ENCODE results near the gene ANKRD31.

ANKRD31 gene

GRCh38 chr5:75021219-75021618 is 215.5 kb downstream of the ANKRD31 start:
- TF ChIP-seq GLIS3 (CRISPR knock-in tag; IDR thresholded peaks at IDR 0.05) (no peak), PATZ1 (CRISPR knock-in tag; IDR thresholded peaks at IDR 0.05; ENCODE audit: borderline replicate concordance) (no peak), PPARA (CRISPR knock-in tag; IDR thresholded peaks at IDR 0.05; ENCODE audit: borderline replicate concordance) (no peak), OSR1 (CRISPR knock-in tag; IDR thresholded peaks at IDR 0.05) (no peak), ZNF8 (CRISPR knock-in tag; IDR thresholded peaks at IDR 0.05) (no peak), TCF4 (CRISPR knock-in tag; IDR thresholded peaks at IDR 0.05; ENCODE audit: borderline replicate concordance) (no peak), ZFP3 (CRISPR knock-in tag; IDR thresholded peaks at IDR 0.05) (no peak), ISL1 (CRISPR knock-in tag; IDR thresholded peaks at IDR 0.05) (no peak), CSRNP3 (CRISPR knock-in tag; IDR thresholded peaks at IDR 0.05) (no peak), SNAI2 (CRISPR knock-in tag; IDR thresholded peaks at IDR 0.05) (no peak), ZC3H10 (CRISPR knock-in tag; IDR thresholded peaks at IDR 0.05) (no peak), ZNF565 (CRISPR knock-in tag; conservative IDR thresholded peaks at IDR 0.05; ENCODE audit: low read depth) (no peak), CREB5 (CRISPR knock-in tag; IDR thresholded peaks at IDR 0.05; ENCODE audit: low read depth) (no peak), ARNTL (CRISPR knock-in tag; IDR thresholded peaks at IDR 0.05; ENCODE audit: borderline replicate concordance, low read depth) (no peak), POU6F1 (CRISPR knock-in tag; IDR thresholded peaks at IDR 0.05; ENCODE audit: borderline replicate concordance, low read depth) (no peak), TOX (CRISPR knock-in tag; IDR thresholded peaks at IDR 0.05; ENCODE audit: borderline replicate concordance) (no peak), TSHZ2 (CRISPR knock-in tag; IDR thresholded peaks at IDR 0.05) (no peak), ESRRG (CRISPR knock-in tag; IDR thresholded peaks at IDR 0.05) (no peak), ZNF70 (CRISPR knock-in tag; IDR thresholded peaks at IDR 0.05) (no peak), ZFP30 (CRISPR knock-in tag; IDR thresholded peaks at IDR 0.05) (no peak)
- ATAC-seq = no peak

GRCh38 chr5:75020016-75020656 is 216.5 kb downstream of the ANKRD31 start:
- ATAC-seq = no peak
- TF ChIP-seq TCF4 (CRISPR knock-in tag; IDR thresholded peaks at IDR 0.05; ENCODE audit: borderline replicate concordance) (no peak), TOX (CRISPR knock-in tag; IDR thresholded peaks at IDR 0.05; ENCODE audit: borderline replicate concordance) (no peak), ZNF70 (CRISPR knock-in tag; IDR thresholded peaks at IDR 0.05) (no peak), ZC3H10 (CRISPR knock-in tag; IDR thresholded peaks at IDR 0.05) (no peak), ZFP3 (CRISPR knock-in tag; IDR thresholded peaks at IDR 0.05) (no peak), ARNTL (CRISPR knock-in tag; IDR thresholded peaks at IDR 0.05; ENCODE audit: borderline replicate concordance, low read depth) (no peak), ZNF8 (CRISPR knock-in tag; IDR thresholded peaks at IDR 0.05) (no peak), OSR1 (CRISPR knock-in tag; IDR thresholded peaks at IDR 0.05) (no peak), ESRRG (CRISPR knock-in tag; IDR thresholded peaks at IDR 0.05) (no peak)
